Common myeloid progenitor, CD34-positive (primary cell): Measurements from ENCODE around the gene ATAD3A.

Experiments
- CTCF ChIA-PET: fragments of 350-600 bp; sonication (Branson Sonifier 250); formaldehyde crosslinking; loops from one replicate; lab custom pipeline; 2021; ENCODE audit warnings: antibody characterized with exemption; lab: Charles Lee
- POLR2A ChIA-PET: fragments of 350-600 bp; sonication (Branson Sonifier 250); formaldehyde crosslinking; loops from one replicate; lab custom pipeline; 2021; ENCODE audit warnings: antibody characterized with exemption; lab: Charles Lee
- DNase-seq, 3 donors: peaks; one replicate each; pipeline versions ENCODE4 v3.0.0 to v3.0.0-alpha.2; 2013
- H3K27ac ChIP-seq, 2 experiments: 1 replicate in 1 of 2; 2 replicates in 1 of 2; pipeline ENCODE4 v1.7.0; 2013; ENCODE audit warnings: inconsistent platforms in 2 of 2, low read length in 2 of 2, mild to moderate bottlenecking in 2 of 2, low read depth in 1 of 2, moderate library complexity in 1 of 2; ENCODE audit not compliant: severe bottlenecking in 2 of 2, insufficient read depth in 1 of 2, poor library complexity in 1 of 2
- H3K27me3 ChIP-seq, 5 experiments: replicated peaks in 2 of 5; 1 replicate in 3 of 5; 2 replicates in 2 of 5; pipeline versions ENCODE4 v1.6.1 to v1.7.0; 2013; ENCODE audit warnings: low read length in 4 of 5, mild to moderate bottlenecking in 2 of 5, moderate library complexity in 2 of 5, inconsistent platforms in 1 of 5; ENCODE audit not compliant: insufficient read depth in 5 of 5, control insufficient read depth in 4 of 5
- H3K36me3 ChIP-seq, 4 experiments: 1 replicate in 2 of 4; 2 replicates in 2 of 4; pipeline versions ENCODE4 v1.6.1 to v1.7.0; 2013; ENCODE audit warnings: low read length in 3 of 4, control low read depth in 1 of 4, mild to moderate bottlenecking in 1 of 4; ENCODE audit not compliant: control insufficient read depth in 4 of 4, insufficient read depth in 4 of 4
- H3K4me1 ChIP-seq, 4 experiments: 1 replicate in 3 of 4; 2 replicates in 1 of 4; pipeline versions ENCODE4 v1.6.1 to v1.7.1; 2013; ENCODE audit warnings: low read length in 3 of 4, mild to moderate bottlenecking in 3 of 4, control low read depth in 1 of 4, inconsistent platforms in 1 of 4, moderate library complexity in 1 of 4; ENCODE audit not compliant: control insufficient read depth in 4 of 4, insufficient read depth in 4 of 4; ENCODE audit errors: control extremely low read depth in 1 of 4
- H3K4me3 ChIP-seq, 7 experiments: 1 replicate in 4 of 7; 2 replicates in 3 of 7; pipeline versions ENCODE4 v1.5.1 to v1.7.0; 2013; ENCODE audit warnings: mild to moderate bottlenecking in 7 of 7, low read length in 6 of 7, moderate library complexity in 6 of 7, inconsistent platforms in 2 of 7, low read depth in 2 of 7, control low read depth in 1 of 7; ENCODE audit not compliant: insufficient read depth in 4 of 7, control insufficient read depth in 1 of 7; ENCODE audit errors: extremely low read depth in 1 of 7
- H3K9me3 ChIP-seq, 5 experiments: 1 replicate in 4 of 5; 2 replicates in 1 of 5; pipeline versions ENCODE4 v1.6.1 to v1.7.1; 2013; ENCODE audit warnings: low read length in 4 of 5, mild to moderate bottlenecking in 2 of 5, inconsistent platforms in 1 of 5, low read depth in 1 of 5, moderate library complexity in 1 of 5; ENCODE audit not compliant: control insufficient read depth in 4 of 5, insufficient read depth in 2 of 5; ENCODE audit errors: control extremely low read depth in 1 of 5
- WGBS: methylation state at CpG from one replicate; pipeline ENCODE4 v1.1.5; 2013; ENCODE audit not compliant: insufficient coverage; 5-methylcytosine and 5-hydroxymethylcytosine counted together

The ATAD3A gene

DNA sequence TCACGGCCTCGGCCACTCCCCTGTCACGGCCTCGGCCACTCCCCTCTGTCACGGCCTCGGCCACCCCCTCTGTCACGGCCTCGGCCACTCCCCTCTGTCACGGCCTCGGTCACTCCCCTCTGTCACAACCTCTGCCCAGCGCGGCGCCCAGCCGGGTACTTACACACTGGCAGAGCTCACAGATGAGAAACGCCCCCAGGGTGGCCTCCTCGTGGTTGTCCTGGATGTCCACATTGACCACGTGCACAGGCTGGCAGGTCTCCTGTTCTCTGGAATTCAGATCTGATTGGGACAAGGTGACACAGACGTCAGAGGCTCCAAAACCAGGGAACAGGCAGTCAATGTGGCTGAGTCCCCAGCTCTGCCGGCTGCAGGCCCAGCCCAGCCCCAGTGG is 31.7 kb downstream of the ATAD3A start:
- Histone ChIP-seq H3K27me3 (peaks cover 0 to 6% (median 0%) of the 10 kb centered on the region in 5 experiments), H3K9me3 (no peaks in the 10 kb centered on the region), H3K36me3 (peaks cover 0 to 56% (median 20%) of the 10 kb centered on the region in 4 experiments), H3K4me1 (peaks cover 0 to 11% (median 4%) of the 10 kb centered on the region in 4 experiments), H3K27ac (no peak overlapping the region), H3K4me3 (no peak overlapping the region)
- ChIA-PET CTCF (no interaction called here), POLR2A (no interaction called here)
- WGBS: 98% methylated on average over 19 of the region's 19 CpGs
- DNase-seq: no peak

DNA sequence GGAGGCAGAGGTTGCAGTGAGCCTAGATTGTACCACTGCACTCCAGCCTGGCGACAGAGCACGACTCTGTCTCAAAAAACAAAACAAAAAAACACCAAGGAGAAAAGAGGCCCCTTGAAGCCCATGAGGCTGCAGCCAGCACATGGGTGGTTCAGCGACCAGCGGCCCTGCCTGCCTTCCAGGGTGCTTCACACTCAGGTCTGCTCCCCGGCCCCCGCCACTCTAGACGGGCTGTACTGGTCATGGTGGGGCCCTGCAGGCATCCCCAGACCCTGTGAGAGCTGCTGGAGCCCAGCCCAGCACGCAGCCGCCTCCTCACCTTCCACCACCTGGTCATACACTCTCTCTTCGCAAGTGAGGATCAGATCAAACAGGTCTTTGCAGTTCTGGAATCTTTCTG is 32.6 kb downstream of the ATAD3A start:
- WGBS: 97% methylated on average over 9 of the region's 10 CpGs
- CTCF ChIA-PET: no interaction called here
- H3K36me3 ChIP-seq: peaks cover 0 to 59% (median 20%) of the 10 kb centered on the region in 4 experiments
- H3K27me3 ChIP-seq: peaks cover 0 to 1% (median 0%) of the 10 kb centered on the region in 5 experiments
- no peak for DNase-seq
- H3K4me3 ChIP-seq: no peak overlapping the region
- H3K4me1 ChIP-seq: peaks cover 0 to 6% (median 3%) of the 10 kb centered on the region in 4 experiments
- POLR2A ChIA-PET: no interaction called here
- H3K9me3 ChIP-seq: no peaks in the 10 kb centered on the region
- no peak overlapping the region for H3K27ac ChIP-seq

DNA sequence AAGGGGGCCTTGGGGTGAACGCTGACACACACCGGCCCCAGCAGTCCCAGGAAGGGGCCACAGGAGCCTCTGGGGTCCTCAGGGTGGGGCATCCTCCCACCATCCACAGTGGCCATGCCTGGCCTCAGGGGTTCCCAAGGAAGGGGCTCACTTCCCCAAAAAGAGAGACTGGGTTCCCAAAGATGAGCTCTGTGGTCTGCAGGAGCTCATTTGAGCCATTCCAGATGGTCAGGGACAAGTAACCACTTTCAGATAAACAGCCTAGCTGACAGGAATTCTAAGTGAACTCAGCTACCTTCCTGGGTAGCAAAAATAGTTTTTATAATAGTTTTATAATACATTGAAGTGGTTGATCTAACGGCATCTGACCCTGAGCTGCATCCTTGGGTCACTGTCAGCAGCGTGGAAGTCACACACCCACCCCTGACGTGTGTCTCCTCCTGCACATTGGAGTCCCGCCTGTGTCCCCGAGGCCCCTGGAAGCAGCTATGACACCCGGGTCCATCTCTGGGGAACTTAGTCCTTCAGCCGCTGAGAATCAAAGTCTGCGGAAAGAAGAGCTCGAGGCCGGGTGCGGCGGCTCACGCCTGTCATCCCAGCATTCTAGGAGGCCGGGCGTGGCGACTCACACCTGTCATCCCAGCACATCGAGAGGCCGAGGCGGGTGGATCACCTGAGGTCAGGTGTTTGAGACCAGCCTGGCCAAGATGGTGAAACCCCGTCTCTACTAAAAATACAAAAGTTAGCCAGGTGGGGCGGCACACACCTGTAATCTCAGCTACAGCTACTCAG is 34.2 kb downstream of the ATAD3A start:
- Histone ChIP-seq H3K4me1 (no peaks in the 10 kb centered on the region), H3K27ac (no peak overlapping the region), H3K27me3 (no peaks in the 10 kb centered on the region), H3K4me3 (no peak overlapping the region), H3K9me3 (no peaks in the 10 kb centered on the region), H3K36me3 (peaks cover 0 to 56% (median 19%) of the 10 kb centered on the region in 4 experiments)
- ChIA-PET CTCF (interaction anchor here (0.8 to 1.6 kb wide), 3 partner anchors 11 to 20 kb away, joined by 3 read pairs; no protein-coding TSS in a partner anchor), POLR2A (no interaction called here)
- WGBS: 96% methylated on average over 20 of the region's 23 CpGs
- no peak for DNase-seq

DNA sequence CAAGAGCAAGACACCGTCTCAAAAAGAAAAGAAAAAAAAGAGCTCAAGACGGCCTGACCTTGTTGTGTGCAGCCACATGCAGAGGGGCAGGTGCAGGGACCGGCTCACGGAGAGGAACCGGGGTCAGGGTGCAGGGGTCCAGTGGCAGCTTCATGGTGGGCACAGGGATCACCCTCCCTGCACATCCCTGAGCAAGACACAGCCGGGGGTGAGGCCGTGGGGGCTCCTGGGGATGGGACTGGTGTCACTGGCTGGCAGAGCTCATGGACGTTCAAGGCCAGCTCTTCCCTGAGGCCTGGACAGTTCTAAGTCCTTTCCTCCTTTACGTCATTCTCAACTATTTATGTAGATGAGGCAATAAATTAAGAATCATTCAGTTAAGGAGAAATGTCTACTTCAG is 35.0 kb downstream of the ATAD3A start:
- WGBS: 98% methylated on average over 7 of the region's 9 CpGs
- no peak for DNase-seq
- ChIA-PET POLR2A (no interaction called here), CTCF (interaction anchor here (0.8 to 1.6 kb wide), 3 partner anchors 10 to 21 kb away, joined by 3 read pairs; no protein-coding TSS in a partner anchor)
- H3K27me3 ChIP-seq: no peaks in the 10 kb centered on the region
- no peaks in the 10 kb centered on the region for H3K4me1 ChIP-seq
- no peak overlapping the region for H3K27ac ChIP-seq
- peaks cover 0 to 55% (median 15%) of the 10 kb centered on the region in 4 experiments for H3K36me3 ChIP-seq
- H3K9me3 ChIP-seq: no peaks in the 10 kb centered on the region
- H3K4me3 ChIP-seq: no peak overlapping the region

DNA sequence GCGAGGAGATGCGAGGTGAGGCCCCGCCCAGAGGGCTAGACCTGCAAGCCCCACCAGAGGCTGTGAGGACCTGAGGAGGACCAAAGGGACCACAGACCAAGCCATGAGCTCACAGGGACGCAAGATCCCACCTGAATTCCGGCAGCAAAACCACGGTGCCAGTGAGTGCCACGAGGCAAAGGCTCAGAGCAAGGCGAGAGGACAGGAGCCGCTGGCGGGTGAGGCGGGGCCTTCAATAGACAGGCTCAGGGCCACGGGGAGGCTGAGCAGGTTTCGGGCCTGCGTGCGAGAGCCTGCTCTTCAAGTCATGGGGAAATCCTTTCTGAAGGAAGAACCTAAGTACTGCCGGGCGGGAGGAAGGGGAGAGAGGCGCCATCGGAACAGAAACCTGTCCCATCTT is 35.5 kb downstream of the ATAD3A start:
- Histone ChIP-seq H3K27ac (no peak overlapping the region), H3K27me3 (no peaks in the 10 kb centered on the region), H3K4me3 (no peak overlapping the region), H3K4me1 (no peaks in the 10 kb centered on the region), H3K9me3 (no peaks in the 10 kb centered on the region), H3K36me3 (peaks cover 0 to 54% (median 12%) of the 10 kb centered on the region in 4 experiments)
- WGBS: 97% methylated on average over 19 of the region's 19 CpGs
- DNase-seq: no peak
- ChIA-PET POLR2A (no interaction called here), CTCF (interaction anchor here (1.6 kb wide), 1 partner anchor 11 kb away, joined by 3 read pairs; no protein-coding TSS in a partner anchor)

DNA sequence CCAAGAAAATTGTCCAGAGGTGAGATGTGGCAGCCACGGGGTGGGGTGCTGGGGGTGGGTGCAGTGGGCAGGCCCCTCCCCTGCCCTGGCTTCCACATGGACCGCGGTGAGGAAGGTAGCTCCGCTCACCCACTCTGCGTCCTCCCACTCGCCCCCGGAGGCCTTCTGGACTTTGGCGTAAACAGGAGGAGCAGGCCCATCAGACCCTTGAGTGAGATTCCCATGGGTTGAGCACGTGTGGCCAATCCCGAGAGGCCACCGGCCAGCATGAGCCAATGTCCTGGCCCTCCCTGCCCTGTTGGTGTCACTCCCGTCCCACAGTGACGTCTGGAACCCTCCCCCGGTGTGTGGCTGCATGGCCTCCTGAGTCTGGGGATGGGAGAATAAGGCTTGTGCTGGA is 36.6 kb downstream of the ATAD3A start:
- ChIA-PET CTCF (interaction anchor here (1.5 kb wide), 1 partner anchor 11 kb away, joined by 3 read pairs; no protein-coding TSS in a partner anchor), POLR2A (no interaction called here)
- Histone ChIP-seq H3K9me3 (no peaks in the 10 kb centered on the region), H3K36me3 (peaks cover 0 to 46% (median 5%) of the 10 kb centered on the region in 4 experiments), H3K4me1 (no peaks in the 10 kb centered on the region), H3K27ac (no peak overlapping the region), H3K4me3 (no peak overlapping the region), H3K27me3 (no peaks in the 10 kb centered on the region)
- DNase-seq: no peak
- 95% methylated on average over 13 of the region's 14 CpGs for WGBS

DNA sequence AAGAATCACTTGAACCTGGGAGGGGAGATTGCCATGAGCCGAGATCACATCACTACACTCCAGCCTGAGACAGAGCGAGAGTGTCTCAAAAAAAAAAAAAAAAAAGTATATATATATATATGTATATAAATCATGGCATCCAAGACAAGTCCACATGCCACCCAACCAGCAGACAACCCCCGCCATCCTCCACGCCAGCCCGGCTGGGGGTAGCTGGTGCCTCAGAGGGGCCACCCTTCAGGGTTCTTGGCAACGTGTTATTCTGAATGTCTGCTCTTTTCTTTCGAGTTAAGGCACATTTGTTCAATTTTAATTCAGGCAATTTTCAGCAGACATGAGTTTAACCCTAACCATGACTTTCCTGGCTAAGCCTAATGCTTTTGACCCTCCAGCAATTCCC is 38.1 kb downstream of the ATAD3A start:
- no peak for DNase-seq
- H3K27ac ChIP-seq: no peak overlapping the region
- H3K4me3 ChIP-seq: no peak overlapping the region
- ChIA-PET POLR2A (no interaction called here), CTCF (interaction anchor here (1.2 kb wide), 1 partner anchor 45 kb away, joined by 6 read pairs; no protein-coding TSS in a partner anchor)
- H3K27me3 ChIP-seq: no peaks in the 10 kb centered on the region
- peaks cover 0 to 46% (median 4%) of the 10 kb centered on the region in 4 experiments for H3K36me3 ChIP-seq
- 96% methylated on average over 5 of the region's 7 CpGs for whole genome bisulfite sequencing
- H3K9me3 ChIP-seq: no peaks in the 10 kb centered on the region
- H3K4me1 ChIP-seq: no peaks in the 10 kb centered on the region
